ENCODE data around the gene HP1BP3.

HP1BP3 gene, protein sequence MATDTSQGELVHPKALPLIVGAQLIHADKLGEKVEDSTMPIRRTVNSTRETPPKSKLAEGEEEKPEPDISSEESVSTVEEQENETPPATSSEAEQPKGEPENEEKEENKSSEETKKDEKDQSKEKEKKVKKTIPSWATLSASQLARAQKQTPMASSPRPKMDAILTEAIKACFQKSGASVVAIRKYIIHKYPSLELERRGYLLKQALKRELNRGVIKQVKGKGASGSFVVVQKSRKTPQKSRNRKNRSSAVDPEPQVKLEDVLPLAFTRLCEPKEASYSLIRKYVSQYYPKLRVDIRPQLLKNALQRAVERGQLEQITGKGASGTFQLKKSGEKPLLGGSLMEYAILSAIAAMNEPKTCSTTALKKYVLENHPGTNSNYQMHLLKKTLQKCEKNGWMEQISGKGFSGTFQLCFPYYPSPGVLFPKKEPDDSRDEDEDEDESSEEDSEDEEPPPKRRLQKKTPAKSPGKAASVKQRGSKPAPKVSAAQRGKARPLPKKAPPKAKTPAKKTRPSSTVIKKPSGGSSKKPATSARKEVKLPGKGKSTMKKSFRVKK

DNA sequence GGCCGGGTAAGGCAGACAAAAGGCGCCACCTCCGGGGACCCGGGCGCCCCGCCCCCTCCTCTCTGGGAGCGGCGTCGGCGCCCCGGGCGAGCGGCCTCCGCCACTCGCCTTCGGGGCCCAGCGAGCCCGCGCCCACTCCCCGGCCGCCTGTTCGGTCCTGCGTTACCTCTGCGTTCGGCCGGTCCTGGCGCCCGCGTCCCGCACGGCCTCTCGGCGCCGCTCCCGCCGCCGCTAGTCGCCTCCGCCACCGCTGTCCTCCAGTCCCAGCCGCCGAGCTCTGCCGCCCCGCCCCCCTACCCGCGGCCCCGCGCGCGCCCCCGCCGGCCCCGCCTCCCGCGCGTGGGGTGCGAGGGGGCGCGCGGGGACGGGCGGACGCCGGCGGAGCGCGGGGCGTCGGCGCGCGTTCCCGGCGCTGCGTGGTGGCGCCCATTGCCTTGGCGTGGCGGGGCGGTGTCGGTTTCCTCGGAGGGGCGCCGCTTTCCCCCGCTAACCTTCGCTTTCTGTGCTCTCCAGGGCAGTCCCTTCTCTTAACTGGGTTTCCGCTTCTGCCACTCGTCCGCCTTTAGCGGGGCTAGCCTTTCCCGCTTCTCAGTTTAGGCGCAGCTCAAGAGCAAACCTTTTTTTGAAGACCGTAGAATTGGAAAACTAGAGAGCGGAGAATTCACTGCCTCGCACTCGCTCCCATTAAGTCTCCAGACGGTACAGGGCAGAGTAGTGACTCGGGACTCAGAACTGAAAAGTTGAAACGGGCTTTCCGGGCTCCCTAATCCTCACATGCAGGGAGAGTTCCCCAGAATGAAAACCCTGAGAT, at the start of gene HP1BP3:
HP1BP3 (minus strand) TSS at position 279 of the 811 bp plus-strand sequence. CDS start 6,867 bp downstream, outside the sequence.
- peak within 1 kb of the TSS; percentile 88 for H3K4me2 ChIP-seq (ENCODE audit: low read length)
- H3K4me3 ChIP-seq (ENCODE audit: low read depth, low read length, poor library complexity, severe bottlenecking), result peak within 1 kb of the TSS; percentile 91
- no peak within 1 kb of the TSS; the same call in 1 of the 2 replicates for H2AFZ ChIP-seq (ENCODE audit: low read length)
- no peaks in the 10 kb centered on the region for H4K20me1 ChIP-seq (ENCODE audit: insufficient read depth, low read length)
- H3K36me3 ChIP-seq (ENCODE audit: insufficient read depth, low read length), result peaks cover 8% of the 10 kb centered on the region
- no peaks in the 10 kb centered on the region for H3F3A ChIP-seq (ENCODE audit: insufficient read depth, low read length)
- H3K9me3 ChIP-seq (ENCODE audit: low read length), result no peaks in the 10 kb centered on the region
- H3K4me1 ChIP-seq (ENCODE audit: insufficient read depth, low read length, severe bottlenecking), result peaks cover 26% of the 10 kb centered on the region
- H3K9me2 ChIP-seq (ENCODE audit: low read depth, low read length), result no peaks in the 10 kb centered on the region
- peak within 1 kb of the TSS; percentile 87 for H3K27ac ChIP-seq (ENCODE audit: low read depth, low read length, poor library complexity, severe bottlenecking)
- H3K79me2 ChIP-seq (ENCODE audit: insufficient read depth, low read length), result peaks cover 40% of the 10 kb centered on the region
- no peaks in the 10 kb centered on the region for H3K27me3 ChIP-seq (ENCODE audit: insufficient read depth, low read length)
- TF ChIP-seq, protein P1, sequence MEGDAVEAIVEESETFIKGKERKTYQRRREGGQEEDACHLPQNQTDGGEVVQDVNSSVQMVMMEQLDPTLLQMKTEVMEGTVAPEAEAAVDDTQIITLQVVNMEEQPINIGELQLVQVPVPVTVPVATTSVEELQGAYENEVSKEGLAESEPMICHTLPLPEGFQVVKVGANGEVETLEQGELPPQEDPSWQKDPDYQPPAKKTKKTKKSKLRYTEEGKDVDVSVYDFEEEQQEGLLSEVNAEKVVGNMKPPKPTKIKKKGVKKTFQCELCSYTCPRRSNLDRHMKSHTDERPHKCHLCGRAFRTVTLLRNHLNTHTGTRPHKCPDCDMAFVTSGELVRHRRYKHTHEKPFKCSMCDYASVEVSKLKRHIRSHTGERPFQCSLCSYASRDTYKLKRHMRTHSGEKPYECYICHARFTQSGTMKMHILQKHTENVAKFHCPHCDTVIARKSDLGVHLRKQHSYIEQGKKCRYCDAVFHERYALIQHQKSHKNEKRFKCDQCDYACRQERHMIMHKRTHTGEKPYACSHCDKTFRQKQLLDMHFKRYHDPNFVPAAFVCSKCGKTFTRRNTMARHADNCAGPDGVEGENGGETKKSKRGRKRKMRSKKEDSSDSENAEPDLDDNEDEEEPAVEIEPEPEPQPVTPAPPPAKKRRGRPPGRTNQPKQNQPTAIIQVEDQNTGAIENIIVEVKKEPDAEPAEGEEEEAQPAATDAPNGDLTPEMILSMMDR (IDR thresholded peaks at IDR 0.05; ENCODE audit: low read length), result no peak
- no peak for TF ChIP-seq EZH2 (IDR thresholded peaks at IDR 0.05; ENCODE audit: borderline replicate concordance, low read length)
- peak within 1 kb of the TSS; percentile 98 for H3K9ac ChIP-seq (ENCODE audit: low read length)

DNA sequence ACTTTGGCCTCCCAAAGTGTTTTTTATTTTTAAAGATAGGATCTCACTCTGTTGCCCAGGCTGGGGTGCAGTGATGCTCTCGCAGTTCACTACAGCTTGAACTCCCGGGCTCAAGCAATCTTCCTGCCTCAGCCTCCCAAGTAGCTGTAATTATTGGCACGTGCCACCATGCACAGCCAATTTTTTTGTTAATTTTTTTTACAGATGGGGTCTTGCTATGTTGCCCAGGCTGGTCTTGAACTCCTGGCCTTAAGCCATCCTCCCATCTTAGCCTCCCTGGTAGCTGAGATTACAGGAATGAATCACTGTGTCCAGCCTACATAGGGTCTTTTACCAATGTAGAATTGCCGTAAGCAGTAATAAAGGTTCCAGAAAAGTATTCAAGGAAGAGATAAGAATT, 49.1 kb upstream of the HP1BP3 start:
- H3K4me1 ChIP-seq (ENCODE audit: insufficient read depth, low read length, severe bottlenecking), result no peaks in the 10 kb centered on the region
- H3K9me3 ChIP-seq (ENCODE audit: low read length), result 0 out of 2 replicates have a peak, but pooled peaks cover 4% of the 10 kb centered on the region
- no peaks in the 10 kb centered on the region for H3F3A ChIP-seq (ENCODE audit: insufficient read depth, low read length)
- no peak overlapping the region for H2AFZ ChIP-seq (ENCODE audit: low read length)
- no peak overlapping the region for H3K9ac ChIP-seq (ENCODE audit: low read length)
- no peak overlapping the region for H3K4me3 ChIP-seq (ENCODE audit: low read depth, low read length, poor library complexity, severe bottlenecking)
- no peak overlapping the region for H3K4me2 ChIP-seq (ENCODE audit: low read length)
- TF ChIP-seq, protein P1 (IDR thresholded peaks at IDR 0.05; ENCODE audit: low read length), result no peak
- TF ChIP-seq EZH2 (IDR thresholded peaks at IDR 0.05; ENCODE audit: borderline replicate concordance, low read length), result no peak
- H3K27ac ChIP-seq (ENCODE audit: low read depth, low read length, poor library complexity, severe bottlenecking), result no peak overlapping the region
- H3K9me2 ChIP-seq (ENCODE audit: low read depth, low read length), result no peaks in the 10 kb centered on the region
- H3K27me3 ChIP-seq (ENCODE audit: insufficient read depth, low read length), result no peaks in the 10 kb centered on the region
- H3K36me3 ChIP-seq (ENCODE audit: insufficient read depth, low read length), result peaks cover 32% of the 10 kb centered on the region
- no peaks in the 10 kb centered on the region for H4K20me1 ChIP-seq (ENCODE audit: insufficient read depth, low read length)
- H3K79me2 ChIP-seq (ENCODE audit: insufficient read depth, low read length), result no peaks in the 10 kb centered on the region

DNA sequence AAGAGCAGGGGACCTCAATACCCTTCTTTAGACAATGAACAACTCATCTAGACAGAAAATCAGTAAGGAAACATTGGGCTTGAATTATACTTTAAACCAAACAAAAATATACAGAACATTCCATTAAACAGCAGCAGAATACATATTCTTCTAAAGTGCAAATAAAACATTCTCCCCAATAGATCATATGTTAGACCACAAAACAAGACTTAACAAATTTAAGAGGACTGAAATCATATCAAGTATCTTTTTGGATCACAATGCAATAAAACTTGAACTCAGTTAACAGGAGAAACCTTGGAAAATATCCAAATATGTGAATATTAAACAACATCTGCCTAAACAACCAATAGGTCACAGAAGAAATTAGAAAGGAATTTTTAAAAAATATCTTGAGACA, 47.7 kb upstream of the HP1BP3 start:
- TF ChIP-seq EZH2 (IDR thresholded peaks at IDR 0.05; ENCODE audit: borderline replicate concordance, low read length), result no peak
- TF ChIP-seq, protein P1 (IDR thresholded peaks at IDR 0.05; ENCODE audit: low read length), result no peak
- Histone ChIP-seq H2AFZ (ENCODE audit: low read length) (no peak overlapping the region), H3K9ac (ENCODE audit: low read length) (no peak overlapping the region), H3K79me2 (ENCODE audit: insufficient read depth, low read length) (no peaks in the 10 kb centered on the region), H3K4me3 (ENCODE audit: low read depth, low read length, poor library complexity, severe bottlenecking) (no peak overlapping the region), H3K36me3 (ENCODE audit: insufficient read depth, low read length) (peaks cover 20% of the 10 kb centered on the region), H3F3A (ENCODE audit: insufficient read depth, low read length) (no peaks in the 10 kb centered on the region), H3K27me3 (ENCODE audit: insufficient read depth, low read length) (no peaks in the 10 kb centered on the region), H3K9me2 (ENCODE audit: low read depth, low read length) (no peaks in the 10 kb centered on the region), H3K4me1 (ENCODE audit: insufficient read depth, low read length, severe bottlenecking) (no peaks in the 10 kb centered on the region), H3K27ac (ENCODE audit: low read depth, low read length, poor library complexity, severe bottlenecking) (no peak overlapping the region), H3K4me2 (ENCODE audit: low read length) (no peak overlapping the region), H4K20me1 (ENCODE audit: insufficient read depth, low read length) (no peaks in the 10 kb centered on the region), H3K9me3 (ENCODE audit: low read length) (0 out of 2 replicates have a peak, but pooled peaks cover 4% of the 10 kb centered on the region)

Measured in OCI-LY1 (cell line).